WTC11 (cell line): ENCODE data around the gene RAC2.

ENCODE experiments used
- ESRRA ChIP-seq: sonication (generic); formaldehyde crosslinking; IDR thresholded peaks from 2 replicates; pipeline ENCODE4 v1.8.1; 2022; ENCODE audit warnings: mild to moderate bottlenecking, missing genetic modification reagents, borderline replicate concordance
- ZNF138 ChIP-seq: sonication (generic); formaldehyde crosslinking; conservative IDR thresholded peaks from 2 replicates; pipeline ENCODE4 v1.8.1; 2022; ENCODE audit warnings: mild to moderate bottlenecking, moderate library complexity, missing genetic modification reagents

DNA sequence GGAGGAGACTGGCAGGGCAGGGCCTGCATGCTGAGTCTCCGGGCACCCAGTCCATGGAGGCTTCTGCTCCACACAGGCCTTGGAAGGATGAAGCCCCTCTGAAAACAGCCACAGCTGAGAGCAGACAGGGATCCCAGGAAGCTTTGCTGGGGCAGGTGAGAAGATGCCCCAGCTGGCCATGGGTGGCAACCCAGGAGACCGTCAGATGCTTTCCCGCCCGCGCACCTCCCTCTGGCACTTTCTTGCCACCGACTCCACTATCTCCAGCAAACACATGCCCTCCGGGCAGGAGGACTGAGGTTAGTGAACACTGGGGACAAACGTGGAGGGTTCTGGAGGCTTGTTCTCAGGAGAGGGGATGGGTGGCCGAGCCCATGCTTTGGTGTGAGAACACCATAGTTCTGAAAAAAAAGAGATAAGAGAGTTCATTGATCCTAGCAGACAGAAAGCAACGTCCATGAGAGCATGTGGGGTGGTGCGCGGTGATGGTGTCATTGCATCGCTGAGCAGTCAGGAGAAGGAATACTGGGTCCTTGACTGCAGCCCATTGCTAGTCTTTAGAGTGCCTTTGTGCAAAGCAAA lies 58.3 kb downstream of the RAC2 start:
- no peak for TF ChIP-seq ESRRA (CRISPR knock-in tag)
- TF ChIP-seq ZNF138 (CRISPR knock-in tag): no peak
